NCI-H2107 treated with DMSO at 0.1 percent for 48 hours (cell line): ENCODE results near the gene PQBP1.
"Not testable (repeated sequence)": the region's sequence is repeated elsewhere in the genome, so short reads cannot be mapped to it uniquely, and the experiment has no call there.

Experiments used
- DNase-seq: peaks from one replicate; lab custom pipeline; 2025; ENCODE audit not compliant: unreplicated experiment; lab: John Stamatoyannopoulos, UW

Gene PQBP1, protein sequence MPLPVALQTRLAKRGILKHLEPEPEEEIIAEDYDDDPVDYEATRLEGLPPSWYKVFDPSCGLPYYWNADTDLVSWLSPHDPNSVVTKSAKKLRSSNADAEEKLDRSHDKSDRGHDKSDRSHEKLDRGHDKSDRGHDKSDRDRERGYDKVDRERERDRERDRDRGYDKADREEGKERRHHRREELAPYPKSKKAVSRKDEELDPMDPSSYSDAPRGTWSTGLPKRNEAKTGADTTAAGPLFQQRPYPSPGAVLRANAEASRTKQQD

DNA sequence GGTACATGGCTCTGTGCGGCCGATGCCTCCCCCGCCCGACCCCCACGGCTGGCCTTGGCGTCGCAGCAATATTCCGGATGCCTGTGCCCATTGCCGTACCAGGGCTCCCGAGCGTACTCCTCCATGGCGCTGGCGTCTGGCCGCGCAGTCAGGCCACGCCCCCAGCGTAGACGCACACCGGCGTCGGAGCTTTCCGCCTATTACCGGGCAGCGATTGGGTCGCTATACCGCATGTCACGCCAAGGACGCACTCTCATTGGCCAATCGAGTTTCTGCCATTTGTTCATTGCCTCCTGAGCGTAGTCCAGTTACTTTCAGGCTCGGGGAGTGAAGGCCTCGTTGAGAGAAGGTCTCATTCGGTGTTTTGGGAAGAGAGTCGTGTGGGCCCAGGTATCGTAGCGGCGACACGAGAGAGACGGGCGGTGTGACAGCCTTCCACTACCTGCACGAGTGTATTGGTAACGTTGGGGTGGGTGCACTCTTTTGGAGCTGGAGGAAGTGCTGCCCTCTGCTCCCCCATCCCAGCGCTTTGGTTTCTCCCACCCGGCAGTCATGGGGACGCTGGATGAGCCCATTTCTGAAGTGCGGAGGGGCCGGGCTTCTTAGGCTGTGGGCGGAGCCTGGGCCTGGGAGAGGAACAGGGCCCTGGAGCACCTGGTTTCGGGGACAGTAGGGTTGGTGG lies at the start of gene PQBP1, which contains the start of gene TIMM17B:
Gene PQBP1 (plus strand): TSS at position 306 of the 682 bp plus-strand sequence. CDS start 580 bp downstream, outside the sequence.
Gene TIMM17B (minus strand): TSS at position 144 of the 682 bp plus-strand sequence. CDS start 19 bp downstream, at position 125.
- DNase-seq, result peak; percentile 94

DNA sequence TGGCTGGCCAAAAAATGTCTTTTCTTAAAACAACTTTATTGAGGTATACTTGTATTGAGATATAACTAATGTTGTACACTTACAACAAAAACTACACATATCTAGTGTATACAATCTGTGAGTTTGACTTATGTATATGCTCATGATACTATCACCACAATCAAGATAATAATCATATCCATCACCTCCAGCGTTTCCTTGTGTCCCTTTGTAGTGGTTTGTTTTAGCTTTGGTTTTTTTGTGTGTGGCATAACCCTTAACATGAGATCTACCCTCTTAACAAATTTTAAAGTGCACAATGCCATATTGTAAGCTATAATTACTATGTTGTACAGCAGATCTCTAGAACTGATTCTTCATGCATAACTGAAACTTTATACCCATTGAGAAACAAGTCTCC lies 48.9 kb upstream of the PQBP1 start:
- peak; percentile 61 for DNase-seq

DNA sequence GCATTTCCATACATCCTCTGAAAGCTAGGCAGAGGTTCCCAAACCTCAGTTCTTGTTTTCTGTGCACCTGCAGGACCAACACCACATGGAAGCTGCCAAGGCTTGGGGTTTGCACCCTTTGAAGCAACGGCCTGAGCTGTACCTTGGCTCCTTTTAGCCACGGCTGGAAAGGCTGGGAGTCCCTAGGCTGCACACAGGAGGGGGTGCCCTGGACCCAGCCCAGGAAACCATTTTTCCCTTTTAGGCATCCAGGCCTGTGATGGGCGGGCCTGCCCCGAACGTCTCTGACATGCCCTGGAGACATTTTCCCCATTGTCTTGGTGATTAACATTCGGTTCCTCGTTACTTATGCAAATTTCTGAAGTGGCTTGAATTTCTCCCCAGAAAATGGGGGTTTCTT lies 44.9 kb upstream of the PQBP1 start:
- DNase-seq, result no peak

DNA sequence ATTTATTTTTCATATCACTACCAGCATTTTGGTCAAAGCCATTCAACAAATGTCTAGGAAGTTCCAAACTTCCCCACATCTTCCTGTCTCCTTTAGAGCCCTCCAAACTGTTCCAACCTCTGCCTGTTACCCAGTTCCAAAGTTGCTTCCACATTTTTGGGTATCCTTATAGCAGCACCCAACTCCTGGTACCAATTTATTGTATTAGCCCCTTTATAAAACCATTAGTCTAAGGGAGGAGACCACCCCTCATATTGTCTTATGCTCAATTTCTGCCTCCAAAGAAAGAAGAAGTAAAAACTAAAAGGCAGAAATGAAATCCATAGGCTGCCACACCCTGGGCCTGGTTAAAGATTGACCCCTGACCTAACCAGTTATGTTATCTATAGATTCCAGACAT lies 44.2 kb upstream of the PQBP1 start:
- DNase-seq, result not testable (repeated sequence)

DNA sequence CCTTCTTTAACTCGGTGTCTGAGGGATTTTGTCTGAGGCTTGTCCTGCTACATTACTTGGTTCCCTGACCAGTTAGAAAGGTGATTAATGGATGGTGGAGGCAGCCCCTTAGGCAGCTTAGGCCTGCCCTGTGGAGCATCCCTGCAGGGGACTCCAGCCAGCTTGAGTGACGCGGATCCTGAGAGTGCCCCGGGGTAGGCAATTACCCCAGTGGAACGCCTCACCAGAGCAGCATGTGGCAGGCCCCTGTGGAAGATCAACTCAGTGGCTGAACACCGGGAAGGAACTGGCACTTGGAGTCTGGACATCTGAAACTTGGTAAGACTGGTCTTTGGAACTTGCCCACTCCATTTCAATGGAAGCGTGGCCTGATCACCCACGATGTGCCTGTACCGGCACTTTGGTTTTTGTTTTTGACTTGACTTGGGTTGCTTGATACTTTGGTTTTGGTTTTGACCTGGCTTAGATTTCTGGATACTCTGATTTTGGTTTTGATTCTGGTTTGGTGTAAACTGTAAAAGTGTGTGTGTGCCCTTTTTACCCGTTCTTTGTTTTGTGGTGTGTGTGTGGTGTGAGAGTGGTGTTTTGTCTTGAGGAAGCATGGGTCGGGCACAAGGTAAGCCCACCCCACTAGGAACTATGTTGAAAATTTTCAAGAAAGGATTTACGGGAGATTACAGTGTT lies 43.5 kb upstream of the PQBP1 start:
- not testable (repeated sequence) for DNase-seq

DNA sequence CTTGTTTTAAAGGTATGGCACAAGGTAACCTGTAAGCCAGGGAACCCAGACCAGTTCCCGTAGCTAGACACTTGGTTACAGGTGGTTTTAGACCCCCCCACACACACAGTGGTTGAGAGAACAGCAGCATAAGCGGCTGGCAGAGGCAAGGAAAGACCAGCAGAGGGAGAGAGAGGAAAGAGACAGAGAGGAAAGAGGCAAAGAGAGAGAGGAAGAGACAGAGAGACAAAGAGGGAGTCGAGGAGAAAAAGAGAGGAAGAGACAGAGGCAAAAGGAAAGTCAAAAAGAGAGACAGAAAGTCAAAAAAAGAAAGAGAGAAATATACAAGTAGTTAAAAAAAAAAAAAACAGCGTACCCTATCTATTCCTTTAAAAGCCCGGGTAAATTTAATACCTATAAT lies 42.8 kb upstream of the PQBP1 start:
- DNase-seq, result no peak

DNA sequence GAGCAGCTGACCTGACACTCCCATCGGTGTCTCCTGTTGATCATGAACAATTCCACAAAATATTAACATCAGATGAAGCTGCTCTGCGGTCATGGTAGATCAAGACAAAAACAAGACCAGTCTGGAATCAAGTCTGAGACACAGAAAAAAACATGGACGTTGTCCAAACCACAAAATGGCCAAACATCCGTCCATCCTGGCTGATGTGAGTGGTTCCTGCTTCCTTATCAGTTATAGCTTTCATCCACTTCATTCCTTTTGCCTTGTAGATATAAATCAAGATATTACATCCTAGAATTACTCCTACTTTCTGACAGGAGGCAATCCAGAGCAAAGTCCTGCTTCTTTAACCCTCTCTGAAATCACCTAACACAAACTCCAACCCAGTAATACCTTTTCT lies 33.5 kb upstream of the PQBP1 start:
- DNase-seq, result no peak

DNA sequence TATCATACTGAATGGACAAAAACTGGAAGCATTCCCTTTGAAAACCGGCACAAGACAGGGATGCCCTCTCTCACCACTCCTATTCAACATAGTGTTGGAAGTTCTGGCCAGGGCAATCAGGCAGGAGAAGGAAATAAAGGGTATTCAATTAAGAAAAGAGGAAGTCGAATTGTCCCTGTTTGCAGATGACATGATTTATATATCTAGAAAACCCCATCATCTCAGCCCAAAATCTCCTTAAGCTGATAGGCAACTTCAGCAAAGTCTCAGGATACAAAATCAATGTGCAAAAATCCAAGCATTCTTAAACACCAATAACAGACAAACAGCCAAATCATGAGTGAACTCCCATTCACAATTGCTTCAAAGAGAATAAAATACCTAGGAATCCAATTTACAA lies 25.7 kb upstream of the PQBP1 start:
- not testable (repeated sequence) for DNase-seq

DNA sequence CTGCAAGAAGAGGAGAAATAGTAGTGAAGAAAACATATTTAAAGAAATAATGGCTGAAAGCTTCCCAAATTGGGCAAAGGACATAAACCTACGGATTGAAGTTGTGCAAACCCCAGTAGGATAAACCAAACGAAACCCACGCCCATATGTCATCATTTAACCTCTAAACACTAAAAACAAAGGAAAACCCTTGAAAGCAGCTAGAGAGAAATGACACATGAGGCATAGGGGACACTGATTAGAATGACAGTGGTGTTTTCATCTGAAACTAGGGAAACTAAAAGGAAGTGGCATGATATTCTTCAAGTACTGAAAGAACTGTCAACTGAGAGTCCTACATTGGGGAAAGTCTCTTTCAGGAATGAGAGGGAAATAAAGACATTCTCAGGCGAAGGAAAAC lies 20.8 kb upstream of the PQBP1 start:
- not testable (repeated sequence) for DNase-seq

DNA sequence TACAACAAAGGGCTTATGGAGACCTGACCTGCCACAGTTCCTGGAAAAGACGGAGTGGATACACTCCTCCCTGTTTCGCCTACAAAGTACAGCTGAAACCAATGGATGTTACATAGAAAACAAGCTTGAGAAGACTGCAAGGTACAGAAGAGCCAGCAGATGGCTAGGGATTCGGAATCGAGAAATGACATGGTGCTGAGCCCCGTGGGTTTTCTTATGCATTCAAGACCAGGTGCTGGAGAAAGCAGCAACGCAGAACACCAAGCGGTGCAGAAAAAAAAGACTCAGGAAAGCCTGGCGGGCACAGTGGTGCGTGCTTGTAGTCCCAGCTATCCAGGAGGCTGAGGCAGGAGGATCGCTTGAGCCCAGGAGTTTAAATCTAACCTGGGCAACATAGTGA lies 14.0 kb upstream of the PQBP1 start:
- no peak for DNase-seq

DNA sequence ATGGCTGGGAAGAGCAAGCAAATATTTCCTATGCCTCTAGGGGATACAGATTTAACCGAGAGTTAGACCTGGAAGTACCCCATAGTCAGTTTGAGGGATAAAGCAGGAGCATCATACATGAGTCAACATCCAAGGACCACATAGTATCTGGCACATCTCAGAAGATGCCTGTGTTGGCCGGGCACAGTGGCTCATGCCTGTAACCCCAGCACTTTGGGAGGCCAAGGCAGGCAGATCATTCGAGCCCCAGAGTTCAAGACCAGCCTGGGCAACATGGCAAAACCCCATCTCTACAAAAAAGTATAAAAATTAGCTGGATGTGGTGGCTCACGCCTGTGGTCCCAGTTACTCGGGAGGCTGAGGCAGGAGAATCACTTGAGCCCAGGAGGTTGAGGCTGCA lies 11.1 kb upstream of the PQBP1 start:
- not testable (repeated sequence) for DNase-seq

DNA sequence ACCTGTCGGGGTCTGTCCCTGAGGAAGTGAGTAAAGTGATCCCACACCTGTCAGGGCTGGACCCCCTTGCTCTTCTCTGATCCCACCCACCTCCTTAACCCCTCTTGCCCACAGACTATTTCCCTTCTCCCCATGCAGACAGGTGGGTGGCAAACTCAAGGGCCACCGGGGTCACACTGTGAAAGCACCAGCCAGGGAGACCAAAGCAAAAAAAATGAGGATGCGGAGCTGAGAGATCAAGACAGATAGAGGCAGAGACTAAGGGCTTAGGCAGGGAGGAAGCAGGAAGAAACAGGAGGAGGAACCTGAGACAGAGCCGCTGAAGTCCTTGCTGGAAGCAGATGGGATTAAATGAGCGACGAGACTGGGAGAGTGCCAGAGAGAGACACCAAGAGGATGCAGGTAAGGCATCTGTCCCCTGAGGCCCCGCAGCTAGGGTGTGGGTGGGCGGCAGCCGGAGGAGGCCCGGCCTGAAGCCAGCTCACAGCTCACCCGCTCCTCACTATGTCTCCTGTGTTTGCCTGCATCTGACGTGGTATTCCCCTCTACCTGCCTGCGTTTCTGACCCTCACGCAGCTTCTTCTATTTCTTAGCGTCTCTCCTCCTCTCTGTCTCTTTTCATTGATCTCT lies 7.3 kb upstream of the PQBP1 start:
- no peak for DNase-seq

DNA sequence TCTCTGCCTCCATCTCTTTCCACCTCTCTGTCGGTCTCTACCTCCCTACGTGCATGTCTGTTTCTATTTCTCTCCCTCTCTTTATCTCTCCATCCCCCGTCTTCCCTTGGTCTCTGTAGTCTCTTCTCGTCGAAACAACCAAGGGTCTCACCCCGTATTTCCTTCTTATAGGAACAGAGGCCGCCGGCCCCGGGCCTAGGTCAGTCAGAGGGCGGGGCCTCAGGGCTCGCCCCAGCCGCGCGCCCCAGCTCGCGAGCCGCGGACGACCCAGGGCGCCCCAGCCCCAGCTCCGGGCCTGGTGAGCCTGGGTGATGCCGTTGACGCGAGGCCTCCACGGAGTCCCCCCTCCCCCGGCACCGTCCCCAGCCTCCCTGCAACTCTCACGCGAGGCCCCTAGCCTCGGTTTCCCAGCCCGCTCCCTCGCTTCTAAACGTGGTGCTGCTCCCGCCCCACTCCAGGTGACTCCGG lies 6.8 kb upstream of the PQBP1 start:
- no peak for DNase-seq

DNA sequence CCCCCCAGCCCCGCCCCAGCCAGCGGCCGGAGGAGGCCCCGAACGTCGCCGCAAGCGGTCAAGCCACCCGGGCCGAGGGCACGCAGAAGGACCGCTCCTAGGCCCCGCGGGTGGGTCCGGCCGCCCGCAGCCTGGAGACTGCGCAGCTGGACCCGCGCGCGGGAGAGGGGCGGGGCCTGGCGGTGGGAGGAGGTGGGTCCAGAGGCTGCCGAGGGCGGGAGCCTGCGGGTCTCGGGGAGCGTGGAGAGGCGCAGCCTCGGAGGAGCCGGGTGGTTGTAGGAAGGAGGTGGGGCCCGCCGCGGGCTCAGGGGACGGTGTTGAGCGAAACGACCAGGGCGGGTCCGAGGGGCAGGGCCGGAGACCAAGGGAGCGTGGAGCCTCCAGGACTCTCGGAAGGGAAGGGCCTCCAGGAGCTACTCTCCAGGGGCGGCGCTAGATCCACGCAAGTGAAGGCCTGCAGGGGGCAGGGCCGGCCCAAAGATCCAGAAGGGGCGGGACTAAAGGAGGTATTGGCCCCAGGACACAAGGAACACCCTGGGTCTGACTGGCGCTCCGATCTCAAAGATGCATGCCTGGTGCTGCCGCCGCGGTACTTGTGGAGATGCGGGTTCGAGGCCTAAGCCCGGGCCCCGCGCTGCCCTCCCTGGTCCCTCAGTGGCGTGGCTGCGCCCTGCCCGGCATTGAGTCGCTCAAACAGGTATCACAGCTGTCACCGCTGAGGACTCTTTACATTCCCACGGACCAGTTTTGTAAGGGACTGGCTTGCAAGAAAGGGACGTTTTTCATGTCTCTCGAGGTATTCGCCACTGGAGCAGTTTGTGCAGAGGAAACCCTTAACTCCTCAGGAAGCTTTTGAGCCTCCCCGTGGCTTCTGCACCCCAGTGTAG lies 6.1 kb upstream of the PQBP1 start:
- DNase-seq, result peak; percentile 74

DNA sequence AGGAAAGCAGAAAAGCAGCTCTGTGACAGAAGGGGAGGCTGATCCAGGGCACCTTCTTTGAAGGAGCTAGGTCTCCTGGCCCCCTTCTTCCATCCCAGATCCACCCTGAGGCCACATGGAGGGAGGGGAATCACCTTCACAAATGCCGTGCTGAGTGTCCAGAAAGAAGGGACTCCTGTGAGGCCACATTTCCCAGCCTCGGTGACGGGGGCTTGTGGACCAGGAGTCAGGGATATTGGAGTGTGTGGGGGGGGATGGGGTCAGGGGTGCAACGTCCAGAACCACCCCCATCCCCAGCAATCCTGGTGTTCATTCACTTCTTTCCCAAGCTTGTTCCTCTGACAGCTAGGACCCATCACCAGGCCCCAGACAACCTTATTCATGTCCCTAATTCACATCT lies 4.8 kb upstream of the PQBP1 start:
- DNase-seq, result no peak

DNA sequence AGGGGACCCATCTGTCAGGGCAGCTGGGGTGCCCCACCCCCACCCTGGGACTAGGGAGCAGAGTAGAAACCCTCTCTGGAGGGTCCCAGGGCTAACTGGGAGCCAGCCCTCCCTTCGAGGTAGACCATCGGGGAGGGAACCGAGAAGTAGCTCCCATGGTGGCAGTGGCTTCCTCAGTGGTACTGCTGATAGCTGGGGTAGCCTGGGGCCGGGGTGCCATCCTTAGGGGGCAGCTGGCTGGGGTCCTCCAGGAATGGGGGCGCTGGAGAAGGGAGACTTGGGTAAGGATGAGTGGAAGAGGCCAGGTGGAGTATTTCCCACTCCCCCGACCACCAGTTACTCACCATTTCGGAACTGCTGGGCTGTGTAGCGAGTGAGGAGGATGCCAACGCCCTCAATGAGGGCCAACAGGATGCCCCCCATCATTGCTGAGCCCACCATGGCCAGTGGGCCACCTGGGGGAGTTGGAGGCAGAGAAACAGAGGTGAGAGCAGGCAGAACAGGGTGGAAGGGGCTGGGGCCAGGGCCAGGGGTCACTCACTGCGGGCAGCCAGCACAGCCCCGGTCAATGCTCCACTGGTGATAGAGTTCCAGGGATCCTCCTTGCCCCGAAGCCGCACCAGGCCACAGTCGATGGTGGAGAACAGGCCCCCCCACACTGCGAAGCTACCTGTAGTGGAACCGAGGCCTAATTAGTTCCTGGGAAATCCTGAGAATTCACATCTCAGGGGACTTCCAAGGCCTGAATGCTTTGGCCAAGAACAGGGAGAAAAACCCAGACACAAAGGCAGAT lies 4.0 kb upstream of the PQBP1 start:
- no peak for DNase-seq

DNA sequence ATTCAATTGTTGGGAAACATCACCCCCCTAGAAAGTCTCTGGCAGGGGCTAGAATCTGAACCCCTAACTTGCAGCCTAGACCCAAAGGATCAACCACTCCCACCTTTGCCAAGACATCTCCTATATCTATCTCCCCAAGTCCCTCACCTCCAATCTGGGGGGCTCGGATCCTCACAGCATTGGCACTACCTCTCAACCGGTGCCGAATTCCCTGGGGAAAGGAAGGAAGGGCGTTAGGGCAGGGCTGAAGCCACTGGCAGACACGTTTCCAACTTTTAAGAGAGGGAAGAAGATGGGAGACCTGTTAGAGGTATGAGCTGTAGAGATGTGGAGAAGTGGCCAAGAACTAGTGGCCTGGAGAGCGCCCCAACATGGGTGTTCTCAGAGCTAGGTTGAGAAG lies 2.8 kb upstream of the PQBP1 start:
- DNase-seq, result no peak

DNA sequence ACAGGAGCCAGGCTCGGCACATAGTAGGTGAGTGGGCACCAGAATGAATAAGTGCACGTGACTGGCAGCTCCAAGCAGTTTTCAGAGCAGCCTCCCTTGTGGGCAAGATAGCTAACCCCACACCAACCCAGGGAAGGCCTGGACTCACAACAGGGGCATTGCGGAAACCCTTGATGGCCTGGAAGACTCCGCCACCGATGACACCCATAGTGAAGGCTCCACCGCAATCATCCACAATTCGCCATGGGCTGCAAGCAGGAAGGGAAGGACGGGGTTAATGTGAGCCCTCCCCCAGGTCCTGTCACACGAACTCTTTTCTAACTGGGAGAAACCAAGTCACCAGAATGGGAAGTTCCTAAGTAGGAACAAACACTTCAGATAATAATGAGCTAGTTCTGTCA lies 1.1 kb upstream of the PQBP1 start:
- DNase-seq, result no peak

DNA sequence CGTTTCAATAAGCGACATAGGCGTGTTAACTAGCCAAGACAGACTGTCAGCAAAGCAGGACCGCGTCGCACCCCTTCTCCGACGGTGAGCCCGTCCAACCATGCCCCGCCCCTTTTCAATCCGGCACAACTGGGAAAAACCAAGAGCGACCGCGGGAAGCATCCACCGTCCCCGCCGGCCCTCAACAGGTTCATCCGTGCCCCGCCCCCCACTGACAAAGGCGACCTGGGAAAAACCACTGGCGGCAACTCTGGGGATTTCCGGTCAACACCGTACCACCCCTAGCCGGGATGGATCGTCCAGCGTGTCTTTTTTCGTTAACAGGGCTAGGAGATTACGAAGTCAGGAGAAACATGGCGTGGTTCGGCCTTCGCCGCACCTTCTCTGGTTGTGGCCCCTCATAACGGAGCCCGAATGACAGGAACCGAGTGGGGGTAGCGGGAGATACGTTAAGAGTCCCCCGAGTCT lies 539 bp upstream of the PQBP1 start:
- peak; percentile 62 for DNase-seq

DNA sequence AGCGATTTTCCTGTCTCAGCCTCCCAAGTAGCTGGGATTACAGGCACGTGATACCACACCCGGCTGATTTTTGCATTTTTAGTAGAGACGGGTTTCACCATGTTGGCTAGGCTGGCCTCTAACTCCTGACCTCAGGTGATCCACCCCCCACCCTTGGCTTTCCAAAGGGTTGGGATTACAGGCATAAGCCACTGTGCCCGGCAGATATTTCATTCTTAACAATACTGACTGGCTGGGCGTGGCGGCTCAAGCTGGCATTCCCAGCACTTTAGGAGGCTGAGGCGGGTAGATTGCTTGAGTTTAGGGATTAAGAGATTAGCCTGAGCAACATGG lies 1.3 kb downstream of the PQBP1 start:
- DNase-seq, result no peak
